Measurements from ENCODE around the gene SREBF2. TPM values are rescaled to one million over a fixed set of nuclear protein-coding genes. Genes with fewer than 3 reads are reported as not detected.

SREBF2 gene
- total and polyA plus RNA-seq, 9 of the 15 experiments (the other 6 are each of a cell fraction or from before 2014, with no cell fraction given): 1.1 to 84.2 (median 26.9) TPM

- TF ChIP-seq RAD21 (CRISPR knock-in tag; conservative IDR thresholded peaks at IDR 0.05 in 1 of 2, IDR thresholded peaks at IDR 0.05 in 1 of 2) (0 out of 4 replicates have a peak, but pooled peaks of 1 of the 2 experiments have one; percentile 2), HDAC8 (tag; IDR thresholded peaks at IDR 0.05) (no peak), VEZF1 (CRISPR knock-in tag; IDR thresholded peaks at IDR 0.05) (peak; percentile 75), TEAD2 (tag; IDR thresholded peaks at IDR 0.05) (no peak), FOXM1 (IDR thresholded peaks at IDR 0.05; ENCODE audit: low read depth) (peak; percentile 93), FOXM1 (CRISPR knock-in tag; IDR thresholded peaks at IDR 0.05; ENCODE audit: low read depth) (no peak), NR4A1 (CRISPR knock-in tag; IDR thresholded peaks at IDR 0.05) (no peak), NR4A1 (tag; IDR thresholded peaks at IDR 0.05) (0 out of 2 replicates have a peak, but pooled peaks have one; percentile 52), SFPQ (IDR thresholded peaks at IDR 0.05; ENCODE audit: low read depth, low read length) (no peak), NUFIP1 (IDR thresholded peaks at IDR 0.05; ENCODE audit: partially characterized antibody) (no peak), ZEB2 (IDR thresholded peaks at IDR 0.05) (peak; percentile 87), ZNF699 (CRISPR knock-in tag; IDR thresholded peaks at IDR 0.05; ENCODE audit: insufficient replicate concordance) (no peak), RREB1 (CRISPR knock-in tag; IDR thresholded peaks at IDR 0.05) (no peak), HDAC2 (IDR thresholded peaks at IDR 0.05) (peak; percentile 98), ZNF830 (CRISPR knock-in tag; IDR thresholded peaks at IDR 0.05) (no peak)
- TF ChIP-seq, protein P1, sequence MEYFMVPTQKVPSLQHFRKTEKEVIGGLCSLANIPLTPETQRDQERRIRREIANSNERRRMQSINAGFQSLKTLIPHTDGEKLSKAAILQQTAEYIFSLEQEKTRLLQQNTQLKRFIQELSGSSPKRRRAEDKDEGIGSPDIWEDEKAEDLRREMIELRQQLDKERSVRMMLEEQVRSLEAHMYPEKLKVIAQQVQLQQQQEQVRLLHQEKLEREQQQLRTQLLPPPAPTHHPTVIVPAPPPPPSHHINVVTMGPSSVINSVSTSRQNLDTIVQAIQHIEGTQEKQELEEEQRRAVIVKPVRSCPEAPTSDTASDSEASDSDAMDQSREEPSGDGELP (CRISPR knock-in tag; IDR thresholded peaks at IDR 0.05; ENCODE audit: borderline replicate concordance): 0 out of 2 replicates have a peak, but pooled peaks have one; percentile 34
These were observed 12.7 kb downstream of the SREBF2 start (continued) for GRCh38 chr22:41845380-41846267.
